Keratinocyte (primary cell): ENCODE data around the gene CLCN7. TPM values are rescaled to one million over a fixed set of nuclear protein-coding genes. Genes with fewer than 3 reads are reported as not detected.

Experiments
- DNase-seq: peaks from one replicate; pipeline ENCODE4 v3.0.0-alpha.2; 2011; ENCODE audit warnings: low read depth, missing footprints, low spot score
- FAIRE-seq: peaks from 2 replicates; lab custom pipeline; 2011; peaks lifted over from hg19 to GRCh38; lab: Jason Lieb, UNC
- H2AFZ ChIP-seq: 2 replicates; pipeline ENCODE4 v1.6.0; 2012; ENCODE audit warnings: low read length, control low read depth, inconsistent platforms; ENCODE audit not compliant: control insufficient read depth
- H3K27ac ChIP-seq: 2 replicates; pipeline ENCODE4 v1.5.1; 2011; ENCODE audit warnings: low read length; ENCODE audit not compliant: control insufficient read depth, insufficient read depth
- H3K27me3 ChIP-seq: 3 replicates; pipeline ENCODE4 v1.6.0; 2011; ENCODE audit warnings: low read length; ENCODE audit not compliant: control insufficient read depth, insufficient read depth; ENCODE audit errors: extremely low read depth
- H3K36me3 ChIP-seq, 2 experiments: 2 replicates in 1 of 2; 3 replicates in 1 of 2; pipeline ENCODE4 v1.5.1; 2011; ENCODE audit warnings: low read length in 2 of 2, mild to moderate bottlenecking in 1 of 2; ENCODE audit not compliant: control insufficient read depth in 2 of 2, insufficient read depth in 2 of 2; ENCODE audit errors: extremely low read depth in 1 of 2
- H3K4me1 ChIP-seq: 3 replicates; pipeline ENCODE4 v1.5.1; 2011; ENCODE audit warnings: low read length; ENCODE audit not compliant: control insufficient read depth, insufficient read depth; ENCODE audit errors: extremely low read depth
- H3K4me2 ChIP-seq: 3 replicates; pipeline ENCODE4 v1.6.0; 2011; ENCODE audit warnings: low read depth, low read length; ENCODE audit not compliant: control insufficient read depth, insufficient read depth; ENCODE audit errors: extremely low read depth
- H3K4me3 ChIP-seq, 3 experiments: fragments of 200-600 bp in 1 of 3; sonication (generic) in 1 of 3; 2 replicates in 2 of 3; 3 replicates in 1 of 3; pipeline ENCODE4 v1.5.1; 2011 to 2016; ENCODE audit warnings: low read length in 3 of 3, mild to moderate bottlenecking in 3 of 3, control low read depth in 2 of 3, inconsistent platforms in 1 of 3, low read depth in 1 of 3, mixed read lengths in 1 of 3, mixed run types in 1 of 3, moderate library complexity in 1 of 3; ENCODE audit not compliant: control insufficient read depth in 2 of 3, insufficient read depth in 2 of 3; ENCODE audit errors: extremely low read depth in 1 of 3
- H3K79me2 ChIP-seq: 2 replicates; pipeline ENCODE4 v1.6.0; 2012; ENCODE audit warnings: low read length; ENCODE audit not compliant: control insufficient read depth, insufficient read depth
- H3K9ac ChIP-seq: 3 replicates; pipeline ENCODE4 v1.6.0; 2011; ENCODE audit warnings: low read length; ENCODE audit not compliant: control insufficient read depth, insufficient read depth; ENCODE audit errors: extremely low read depth
- H3K9me1 ChIP-seq: 3 replicates; pipeline ENCODE4 v1.6.0; 2011; ENCODE audit warnings: low read length; ENCODE audit not compliant: control insufficient read depth, insufficient read depth; ENCODE audit errors: extremely low read depth
- H3K9me3 ChIP-seq: 2 replicates; pipeline ENCODE4 v1.5.1; 2012; ENCODE audit warnings: low read depth, low read length; ENCODE audit not compliant: control insufficient read depth
- H4K20me1 ChIP-seq: 3 replicates; pipeline ENCODE4 v1.6.0; 2011; ENCODE audit warnings: low read length; ENCODE audit not compliant: control insufficient read depth, insufficient read depth; ENCODE audit errors: extremely low read depth
- EZH2 ChIP-seq: IDR thresholded peaks from one replicate; pipeline ENCODE4 v1.6.1; 2012; ENCODE audit warnings: inconsistent platforms, mild to moderate bottlenecking, low read length, moderate library complexity
- dilution Hi-C: fragments of 300-500 bp; cut with MboI; formaldehyde crosslinking; loops from one replicate; pipeline ENCODE4 v1.7.0; 2020; ENCODE audit warnings: low sequenced_read_pairs; ENCODE audit not compliant: extremely low pct_ligation_motif_present
- polyA plus RNA-seq, 5 experiments: library from polyadenylated mRNA; depleted of rRNA in 3 of 5; stranded (reverse) in 3 of 5; stranded (forward) in 1 of 5; unstranded in 1 of 5; fragments of >200 nt; gene quantifications; 1 replicate in 1 of 5; 2 replicates in 3 of 5; 3 replicates in 1 of 5; pipeline versions ENCODE4 v1.2.1 to v1.2.3, GENCODE V29; 2011 to 2012; ENCODE audit warnings: missing spikeins in 2 of 5, low read depth in 1 of 5, low replicate concordance in 1 of 5
- TF ChIP-seq, protein P1 (sequence below), 3 experiments: IDR thresholded peaks in 1 of 3; conservative IDR thresholded peaks in 1 of 3; optimal IDR thresholded peaks in 1 of 3; 2 replicates in 2 of 3; 3 replicates in 1 of 3; pipeline versions ENCODE3 to v1.5.1; 2011; ENCODE audit warnings: low read length in 3 of 3, mild to moderate bottlenecking in 3 of 3, moderate library complexity in 2 of 3, control low read depth in 1 of 3, inconsistent platforms in 1 of 3; ENCODE audit not compliant: insufficient read depth in 2 of 3; ENCODE audit errors: extremely low read depth in 1 of 3

CLCN7 gene
- polyA plus RNA-seq, 1 donor (not counting 4 experiments of a cell fraction or from before 2014, with no cell fraction given), result 13.3 TPM

DNA sequence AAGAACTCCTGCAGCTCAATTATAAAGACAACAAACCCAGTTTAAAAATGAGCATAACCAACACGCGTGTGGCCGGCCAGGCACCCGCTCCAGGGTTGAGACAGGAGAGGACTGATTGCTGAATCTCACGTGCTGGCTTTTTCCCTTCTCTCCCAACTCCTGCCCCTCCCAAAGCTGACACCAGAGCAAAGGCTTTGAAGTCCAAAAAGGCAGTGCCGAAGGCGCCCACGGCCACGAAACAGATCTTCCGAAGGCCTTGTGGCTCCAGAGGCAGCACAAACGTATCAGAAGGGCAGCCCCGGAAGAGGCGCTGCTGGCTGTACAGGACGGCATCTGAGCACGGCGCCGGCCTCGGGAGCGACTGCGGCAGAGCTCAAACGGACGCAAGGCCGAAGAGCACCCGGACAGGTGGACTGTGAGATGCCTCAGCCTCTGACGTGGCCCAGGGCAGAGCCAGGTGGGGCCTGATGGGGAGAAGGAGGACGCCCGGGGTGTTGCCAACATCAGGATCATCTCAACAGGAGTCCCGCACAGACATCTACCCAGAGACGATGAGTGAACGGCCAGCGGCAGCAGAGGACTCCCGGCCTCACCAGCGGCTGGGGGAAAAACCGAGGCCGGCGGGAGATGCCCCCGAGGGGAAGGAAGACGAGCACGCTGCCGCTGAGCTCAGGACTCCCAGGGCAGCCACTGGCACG is 10.5 kb downstream of the CLCN7 start:
- Histone ChIP-seq H3K27me3 (no peaks in the 10 kb centered on the region), H3K27ac (no peak overlapping the region), H3K9me3 (no peaks in the 10 kb centered on the region), H2AFZ (no peak overlapping the region), H3K4me1 (no peaks in the 10 kb centered on the region), H3K79me2 (peaks cover 21% of the 10 kb centered on the region), H3K36me3 (peaks cover 0 to 16% of the 10 kb centered on the region in 2 experiments), H3K4me2 (no peak overlapping the region), H3K9ac (no peak overlapping the region), H3K9me1 (no peaks in the 10 kb centered on the region), H4K20me1 (no peaks in the 10 kb centered on the region), H3K4me3 (no peak overlapping the region)
- TF ChIP-seq, protein P1, sequence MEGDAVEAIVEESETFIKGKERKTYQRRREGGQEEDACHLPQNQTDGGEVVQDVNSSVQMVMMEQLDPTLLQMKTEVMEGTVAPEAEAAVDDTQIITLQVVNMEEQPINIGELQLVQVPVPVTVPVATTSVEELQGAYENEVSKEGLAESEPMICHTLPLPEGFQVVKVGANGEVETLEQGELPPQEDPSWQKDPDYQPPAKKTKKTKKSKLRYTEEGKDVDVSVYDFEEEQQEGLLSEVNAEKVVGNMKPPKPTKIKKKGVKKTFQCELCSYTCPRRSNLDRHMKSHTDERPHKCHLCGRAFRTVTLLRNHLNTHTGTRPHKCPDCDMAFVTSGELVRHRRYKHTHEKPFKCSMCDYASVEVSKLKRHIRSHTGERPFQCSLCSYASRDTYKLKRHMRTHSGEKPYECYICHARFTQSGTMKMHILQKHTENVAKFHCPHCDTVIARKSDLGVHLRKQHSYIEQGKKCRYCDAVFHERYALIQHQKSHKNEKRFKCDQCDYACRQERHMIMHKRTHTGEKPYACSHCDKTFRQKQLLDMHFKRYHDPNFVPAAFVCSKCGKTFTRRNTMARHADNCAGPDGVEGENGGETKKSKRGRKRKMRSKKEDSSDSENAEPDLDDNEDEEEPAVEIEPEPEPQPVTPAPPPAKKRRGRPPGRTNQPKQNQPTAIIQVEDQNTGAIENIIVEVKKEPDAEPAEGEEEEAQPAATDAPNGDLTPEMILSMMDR (optimal IDR thresholded peaks at IDR 0.05 in 1 of 3, IDR thresholded peaks at IDR 0.05 in 1 of 3, conservative IDR thresholded peaks at IDR 0.05 in 1 of 3; ENCODE audit: extremely low read depth in 1 of 3, insufficient read depth in 2 of 3, low read length in 3 of 3), result no peak
- TF ChIP-seq EZH2, result no peak
- FAIRE-seq (no peak), DNase-seq (no peak)
- dilution Hi-C loops, result no loop called here

DNA sequence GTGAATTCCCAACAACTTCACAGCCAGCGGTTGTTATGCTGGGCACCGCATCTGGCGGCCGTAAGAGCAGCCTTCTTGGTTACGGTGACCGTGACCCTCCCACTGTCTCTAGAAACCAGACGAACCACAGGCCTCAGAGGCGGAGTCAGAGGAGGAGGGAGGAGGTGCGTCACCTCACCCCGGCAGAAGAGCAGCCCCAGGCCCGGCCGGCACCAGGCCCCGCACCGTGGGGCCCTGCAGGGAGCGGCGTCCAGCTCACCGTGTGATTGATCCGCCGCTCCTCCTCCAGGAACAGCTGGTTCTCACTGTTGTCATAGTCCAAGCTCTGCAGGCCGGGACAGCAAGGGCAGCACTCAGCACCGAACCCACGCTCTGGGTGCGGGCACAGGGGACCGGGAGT is 13.7 kb downstream of the CLCN7 start:
- H3K9ac ChIP-seq, result no peak overlapping the region
- dilution Hi-C loops, result no loop called here

More for the DNA sequence above, 13.7 kb downstream of the CLCN7 start:
- TF ChIP-seq, protein P1 (optimal IDR thresholded peaks at IDR 0.05 in 1 of 3, IDR thresholded peaks at IDR 0.05 in 1 of 3, conservative IDR thresholded peaks at IDR 0.05 in 1 of 3; ENCODE audit: extremely low read depth in 1 of 3, insufficient read depth in 2 of 3, low read length in 3 of 3), result no peak
- no peak for TF ChIP-seq EZH2
- Histone ChIP-seq H3K4me2 (no peak overlapping the region), H4K20me1 (no peaks in the 10 kb centered on the region), H2AFZ (no peak overlapping the region), H3K9me1 (no peaks in the 10 kb centered on the region), H3K4me3 (no peak overlapping the region), H3K27me3 (no peaks in the 10 kb centered on the region), H3K79me2 (peaks cover 2% of the 10 kb centered on the region), H3K36me3 (peaks cover 0 to 21% of the 10 kb centered on the region in 2 experiments), H3K27ac (no peak overlapping the region), H3K9me3 (no peaks in the 10 kb centered on the region), H3K4me1 (no peaks in the 10 kb centered on the region)
- DNase-seq (no peak), FAIRE-seq (no peak)
